OCI-LY1 (cell line): ENCODE measurements around the gene DPH1.

ENCODE experiments used
- H2AFZ ChIP-seq: fragments of 200-600 bp; sonication (generic), shearing (Covaris generic); 2 replicates; pipeline ENCODE4 v1.6.0; 2014; ENCODE audit warnings: antibody characterized with exemption, mild to moderate bottlenecking, low read length
- H3F3A ChIP-seq: fragments of 200-600 bp; sonication (generic), shearing (Covaris generic); 2 replicates; pipeline ENCODE4 v1.6.0; 2014; ENCODE audit warnings: mild to moderate bottlenecking, antibody characterized with exemption, low read length, moderate library complexity; ENCODE audit not compliant: insufficient read depth
- H3K27ac ChIP-seq: fragments of 200-600 bp; sonication (generic); 2 replicates; pipeline ENCODE4 v1.5.1; 2014; ENCODE audit warnings: low read length, mixed run types, mild to moderate bottlenecking, low read depth; ENCODE audit not compliant: poor library complexity, severe bottlenecking
- H3K27me3 ChIP-seq: fragments of 200-600 bp; sonication (generic); 2 replicates; pipeline ENCODE4 v1.6.0; 2014; ENCODE audit warnings: antibody characterized with exemption, mild to moderate bottlenecking, low read length, moderate library complexity; ENCODE audit not compliant: insufficient read depth
- H3K36me3 ChIP-seq: fragments of 200-600 bp; sonication (generic); 2 replicates; pipeline ENCODE4 v1.6.1; 2014; ENCODE audit warnings: mild to moderate bottlenecking, antibody characterized with exemption, low read length, moderate library complexity, mixed read lengths; ENCODE audit not compliant: insufficient read depth
- H3K4me1 ChIP-seq: fragments of 200-600 bp; sonication (generic); 2 replicates; pipeline ENCODE4 v1.5.1; 2014; ENCODE audit warnings: mild to moderate bottlenecking, low read length, moderate library complexity; ENCODE audit not compliant: insufficient read depth, severe bottlenecking
- H3K4me2 ChIP-seq: fragments of 200-600 bp; sonication (generic), shearing (Covaris generic); 2 replicates; pipeline ENCODE4 v1.6.1; 2014; ENCODE audit warnings: low read length
- H3K4me3 ChIP-seq: fragments of 200-600 bp; sonication (generic); 2 replicates; pipeline ENCODE4 v1.5.1; 2014; ENCODE audit warnings: low read length, low read depth, mild to moderate bottlenecking, mixed read lengths; ENCODE audit not compliant: poor library complexity, severe bottlenecking
- H3K79me2 ChIP-seq: fragments of 200-600 bp; shearing (Covaris generic); 2 replicates; pipeline ENCODE4 v1.6.1; 2016; ENCODE audit warnings: mixed run types, low read length, mixed read lengths; ENCODE audit not compliant: insufficient read depth
- H3K9ac ChIP-seq: fragments of 200-600 bp; sonication (generic), shearing (Covaris generic); 2 replicates; pipeline ENCODE4 v1.6.1; 2014; ENCODE audit warnings: mild to moderate bottlenecking, low read length, mixed read lengths
- H3K9me2 ChIP-seq: fragments of 200-600 bp; sonication (generic), shearing (Covaris generic); 2 replicates; pipeline ENCODE4 v1.6.1; 2014; ENCODE audit warnings: low read depth, mild to moderate bottlenecking, low read length, mixed read lengths
- H3K9me3 ChIP-seq: fragments of 200-600 bp; shearing (Covaris generic); 2 replicates; pipeline ENCODE4 v1.6.1; 2014; ENCODE audit warnings: low read length, mixed read lengths
- H4K20me1 ChIP-seq: fragments of 200-600 bp; sonication (generic), shearing (Covaris generic); 2 replicates; pipeline ENCODE4 v1.6.0; 2016; ENCODE audit warnings: mild to moderate bottlenecking, low read length; ENCODE audit not compliant: insufficient read depth
- CTCF ChIP-seq: fragments of 200-600 bp; sonication (generic), shearing (Covaris generic); IDR thresholded peaks from 2 replicates; pipeline ENCODE4 v1.5.1; 2017; ENCODE audit warnings: mild to moderate bottlenecking, antibody characterized with exemption, low read length, moderate library complexity, mixed read lengths
- EZH2 ChIP-seq: fragments of 200-600 bp; sonication (generic), shearing (Covaris generic); IDR thresholded peaks from 2 replicates; pipeline ENCODE4 v1.8.0; 2017; ENCODE audit warnings: borderline replicate concordance, mixed run types, mild to moderate bottlenecking, antibody characterized with exemption, low read length, moderate library complexity, mixed read lengths

Gene DPH1

GRCh38 chr17:2093349-2093748 is 63.4 kb downstream of the DPH1 start:
- Histone ChIP-seq H4K20me1 (no peaks in the 10 kb centered on the region), H3K9me2 (no peaks in the 10 kb centered on the region), H3K4me1 (peaks cover 40% of the 10 kb centered on the region), H3K9ac (no peak overlapping the region), H3K27me3 (no peaks in the 10 kb centered on the region), H3K9me3 (no peaks in the 10 kb centered on the region), H3K36me3 (no peaks in the 10 kb centered on the region), H3F3A (no peaks in the 10 kb centered on the region), H3K27ac (no peak overlapping the region), H3K79me2 (no peaks in the 10 kb centered on the region), H3K4me3 (no peak overlapping the region), H3K4me2 (no peak overlapping the region), H2AFZ (no peak overlapping the region)
- no peak for TF ChIP-seq CTCF
- TF ChIP-seq EZH2 = no peak
